ENCODE results near the gene HJURP.

The HJURP gene

DNA sequence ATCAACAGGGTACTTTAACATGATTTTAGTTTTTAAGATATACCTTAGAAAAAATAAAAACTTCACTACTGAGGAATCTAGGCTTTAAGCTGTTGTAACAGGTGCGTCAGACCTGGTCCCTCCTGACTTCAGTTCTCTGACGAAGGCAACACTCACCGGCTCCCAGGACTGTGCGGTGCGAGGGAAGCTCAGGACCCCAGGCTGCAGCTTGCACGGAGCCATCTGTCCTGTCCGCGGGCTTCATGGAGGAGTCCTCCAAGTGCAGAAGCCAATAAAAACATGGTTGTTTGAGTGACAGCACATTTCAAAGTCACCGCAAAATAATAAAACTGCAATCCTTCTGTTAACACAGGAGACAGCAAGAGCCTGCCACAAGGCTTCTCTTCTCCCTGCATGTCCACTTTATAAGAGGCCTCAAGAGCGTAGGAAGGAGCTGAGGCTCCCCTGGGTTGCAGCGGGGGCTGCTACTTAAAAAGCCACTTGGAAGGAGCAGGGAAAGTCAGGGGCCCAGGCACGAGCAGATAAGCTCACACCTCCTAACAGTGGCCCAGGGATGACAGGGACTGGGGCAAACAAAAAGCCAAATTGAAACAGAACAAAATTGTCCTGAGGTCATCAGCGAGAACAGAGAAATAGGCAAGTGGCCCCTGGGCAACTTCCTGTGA is 4.6 kb downstream of the HJURP start:
- no peak for DNase-seq (ENCODE audit: low spot score)

DNA sequence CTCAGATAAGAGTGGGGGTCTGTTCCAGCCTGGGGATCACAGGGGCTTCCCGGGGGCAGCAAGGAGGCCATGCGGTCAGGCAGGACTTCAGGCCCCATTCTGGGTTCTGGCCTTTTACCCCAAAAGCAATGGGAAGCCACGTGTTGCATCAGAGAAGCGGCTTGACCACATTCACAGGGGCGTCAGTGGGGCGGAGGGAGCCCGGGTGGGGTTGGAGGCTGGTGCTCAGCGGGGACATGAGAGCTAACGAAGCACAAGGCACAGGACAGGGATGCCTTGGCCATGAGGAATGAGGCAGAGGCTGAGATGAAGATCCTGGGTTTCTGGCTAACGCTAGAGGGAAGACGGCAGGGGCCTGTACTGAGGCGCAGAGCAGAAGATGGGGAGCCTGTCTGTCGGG is 6.1 kb downstream of the HJURP start:
- no peak for DNase-seq (ENCODE audit: low spot score)

GRCh38 chr2:233847248-233847898 is 7.0 kb downstream of the HJURP start:
- no peak for DNase-seq (ENCODE audit: low spot score)

DNA sequence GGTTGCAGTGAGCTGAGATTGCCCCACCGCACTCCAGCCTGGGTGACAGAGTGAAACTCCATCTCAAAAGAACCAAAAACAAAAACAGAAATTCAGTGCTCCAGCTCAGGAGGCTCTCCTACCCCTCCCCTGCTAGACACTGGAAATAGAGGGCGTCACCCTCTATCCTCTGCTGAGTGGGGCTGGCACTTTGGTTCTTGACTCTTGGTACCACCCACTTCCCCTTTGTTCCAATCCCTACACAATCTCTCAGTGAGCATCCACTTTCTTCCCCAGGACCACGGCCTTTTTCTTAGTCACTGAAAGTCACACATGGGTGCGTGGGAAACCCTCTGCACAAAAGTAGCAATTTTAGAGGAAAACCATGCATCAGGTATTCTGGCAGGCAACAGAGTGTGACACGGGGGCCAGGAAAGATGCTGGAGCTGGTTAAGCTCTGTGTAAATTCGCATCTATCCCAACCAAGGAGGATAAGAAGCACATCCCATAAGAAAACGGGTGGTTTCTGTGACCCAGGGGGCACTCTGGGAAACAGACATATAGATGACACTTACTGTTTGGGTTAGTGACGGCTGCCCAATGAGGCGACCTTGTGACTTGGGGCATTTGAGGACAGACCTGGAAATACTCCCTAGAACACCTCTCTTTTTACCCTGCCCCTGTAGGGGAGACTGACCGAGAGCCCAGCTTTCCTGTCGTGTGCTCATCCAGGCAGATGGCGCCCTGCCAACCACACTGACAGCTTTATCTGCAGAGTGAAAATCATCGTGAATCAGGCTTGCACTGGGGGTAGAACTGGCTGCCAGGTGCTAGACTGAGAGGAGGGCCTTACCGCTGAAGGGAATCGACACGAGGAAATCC is 7.7 kb downstream of the HJURP start:
- DNase-seq (ENCODE audit: low spot score) = no peak

- DNase-seq (ENCODE audit: low spot score) = no peak
Measured at GRCh38 chr2:233845301-233846060, 8.9 kb downstream of the HJURP start.

- no peak for DNase-seq (ENCODE audit: low spot score)
Measured at GRCh38 chr2:233844836-233845235, 9.5 kb downstream of the HJURP start.

DNA sequence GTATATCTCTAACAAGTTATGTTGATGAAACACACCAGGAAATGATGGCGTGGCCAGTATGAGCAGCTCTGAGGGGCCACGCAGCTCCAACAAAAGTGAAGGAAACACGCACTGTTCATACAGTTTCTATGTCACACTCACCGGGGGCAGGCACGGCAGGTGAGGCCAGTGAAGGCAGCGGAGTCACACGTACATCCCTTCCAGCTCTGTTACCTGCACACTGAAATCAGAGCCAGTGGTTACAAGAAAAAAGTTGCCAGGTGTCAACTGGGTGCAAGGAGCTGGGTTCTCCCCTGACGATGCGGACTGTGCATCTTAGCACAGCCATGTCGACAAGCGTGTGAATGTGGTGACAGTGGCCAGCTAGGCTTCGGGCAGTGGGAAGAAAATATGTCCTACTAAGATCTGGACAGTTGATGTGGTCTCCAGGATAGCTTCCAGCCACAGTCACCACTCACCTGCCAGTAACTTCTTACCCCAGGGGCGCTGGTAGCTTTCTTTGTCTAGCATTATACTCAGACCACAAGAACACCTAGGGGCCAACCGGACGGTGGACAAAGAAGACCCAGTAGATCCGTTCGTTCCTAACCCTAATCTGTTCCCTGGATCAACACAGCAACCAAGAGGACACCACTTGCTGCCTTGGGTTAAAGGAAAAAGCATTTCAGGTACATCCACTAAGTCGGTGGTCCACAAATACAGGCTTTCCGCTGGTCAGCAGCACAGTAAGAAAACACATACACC is 10.1 kb downstream of the HJURP start:
- DNase-seq (ENCODE audit: low spot score) = no peak

DNA sequence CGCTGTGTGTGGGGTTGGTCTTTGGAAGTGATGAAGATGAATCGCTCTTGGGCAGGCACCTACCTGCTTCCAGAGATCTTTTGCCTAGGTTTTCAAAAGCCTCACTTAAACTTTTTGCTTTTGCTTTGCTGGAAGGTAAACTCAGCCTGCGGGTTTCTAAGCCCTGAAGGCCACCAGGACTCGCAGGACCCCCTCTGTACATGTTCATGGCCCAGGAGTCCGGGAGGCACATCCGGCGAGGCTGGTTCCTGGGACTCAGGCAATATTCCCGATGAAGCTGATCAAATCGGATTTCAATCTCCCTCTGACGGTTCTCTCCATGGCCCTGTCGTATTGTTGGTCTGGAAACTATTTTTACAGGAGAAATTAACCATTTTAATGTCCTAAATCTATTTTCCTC is 13.2 kb downstream of the HJURP start:
- no peak for DNase-seq (ENCODE audit: low spot score)

DNA sequence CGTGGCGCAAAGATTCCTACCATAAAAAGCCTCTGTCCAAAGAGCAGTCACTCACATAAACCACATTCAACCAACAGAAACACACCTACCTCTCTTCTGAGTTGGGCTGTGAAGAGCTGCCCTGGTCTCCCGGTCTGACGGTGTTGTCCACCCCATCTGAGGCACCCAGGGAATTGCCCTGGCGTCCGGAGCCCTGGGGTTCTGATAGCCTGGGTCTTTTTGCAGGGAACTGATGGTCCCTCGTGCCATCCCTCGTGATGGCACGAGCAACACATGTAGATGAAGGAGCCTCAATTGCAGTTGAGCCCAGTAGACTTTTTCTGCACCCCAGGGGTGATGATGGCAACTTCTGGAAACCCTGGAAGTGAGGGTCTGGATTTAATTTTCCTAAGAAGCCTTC is 13.8 kb downstream of the HJURP start:
- DNase-seq (ENCODE audit: low spot score) = no peak

DNA sequence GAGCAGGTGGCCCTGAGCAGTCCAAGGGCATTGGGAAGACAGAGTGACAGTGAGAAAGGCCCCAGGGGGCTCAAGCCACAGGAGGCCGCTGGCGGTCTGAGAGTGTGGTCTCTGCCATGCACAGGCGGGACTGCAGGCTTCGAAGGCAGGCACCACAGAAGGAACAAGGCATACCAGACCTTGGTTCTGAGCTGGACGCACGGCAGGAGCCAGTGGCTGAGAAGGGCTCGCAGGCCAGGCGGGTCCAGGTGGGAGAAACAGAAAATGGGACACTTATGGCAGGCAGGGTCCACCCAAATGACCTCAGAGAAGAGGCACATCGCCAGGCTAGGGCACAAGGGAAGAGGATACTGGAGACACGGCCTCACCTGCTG is 14.9 kb downstream of the HJURP start:
- DNase-seq (ENCODE audit: low spot score) = no peak

- no peak for DNase-seq (ENCODE audit: low spot score)
Measured at GRCh38 chr2:233838726-233839446, 15.4 kb downstream of the HJURP start.

DNA sequence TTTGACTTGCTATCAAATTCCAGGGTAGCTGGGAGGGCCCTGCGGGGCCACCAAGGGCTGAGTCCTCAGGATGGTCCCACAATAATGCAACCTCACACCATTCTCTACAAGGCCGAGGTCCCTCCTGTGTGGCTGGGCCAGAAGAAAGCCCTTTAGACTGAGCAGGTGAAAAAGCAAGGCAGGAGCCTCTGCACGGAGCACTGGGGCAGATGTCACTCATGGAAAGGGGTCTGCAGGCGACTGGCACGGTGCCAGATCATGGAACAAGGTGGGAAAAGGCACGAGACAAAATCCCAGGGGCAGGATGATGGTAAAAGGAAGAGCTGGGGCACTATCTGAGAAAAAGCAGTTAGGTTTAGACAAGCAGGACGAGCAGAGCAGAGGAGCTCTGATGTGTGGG is 16.1 kb downstream of the HJURP start:
- DNase-seq (ENCODE audit: low spot score) = no peak

DNA sequence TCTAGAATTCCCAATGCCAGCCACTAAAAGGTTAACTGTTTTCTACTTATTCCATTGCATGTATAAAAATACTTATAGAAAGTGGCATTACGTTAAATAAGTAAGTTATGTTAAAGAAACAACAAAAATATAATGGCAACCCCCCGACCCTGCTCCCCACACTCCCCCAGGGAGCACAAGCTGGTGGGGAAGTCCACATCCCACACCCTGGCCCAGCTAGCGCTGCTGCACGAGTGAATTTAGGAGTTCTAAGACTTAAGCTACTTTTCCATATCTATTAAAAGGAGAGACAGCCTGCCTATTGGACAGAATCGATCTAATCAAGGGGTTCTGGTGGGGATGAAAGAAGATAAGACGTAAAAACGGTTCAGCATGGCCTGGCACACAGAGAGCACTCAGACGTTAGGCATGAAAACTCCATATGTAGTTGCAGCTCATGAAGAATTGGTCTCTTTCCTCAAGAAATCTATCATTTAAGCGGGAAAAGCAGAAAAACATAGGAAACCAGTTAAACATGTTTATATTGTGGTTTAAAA is 16.6 kb downstream of the HJURP start:
- DNase-seq (ENCODE audit: low spot score) = no peak

DNA sequence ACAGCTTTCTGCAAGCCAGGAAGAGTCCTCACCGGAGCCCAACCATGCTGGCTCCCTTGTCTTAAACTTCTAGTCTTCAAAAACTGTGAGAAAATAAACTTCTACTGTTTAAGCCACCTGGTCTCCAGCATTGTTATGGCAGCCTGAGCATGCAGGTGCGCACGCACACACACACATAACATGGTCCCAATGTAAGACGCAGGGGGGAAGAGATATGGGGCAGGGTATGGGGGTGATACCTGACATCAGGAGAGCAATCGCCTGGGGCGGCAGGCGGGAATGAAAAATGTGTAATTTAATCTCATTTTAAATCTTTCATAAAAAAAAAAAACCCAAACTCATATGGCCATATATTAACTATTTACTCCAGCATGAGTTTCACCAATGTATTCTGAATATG is 18.0 kb downstream of the HJURP start:
- no peak for DNase-seq (ENCODE audit: low spot score)

DNA sequence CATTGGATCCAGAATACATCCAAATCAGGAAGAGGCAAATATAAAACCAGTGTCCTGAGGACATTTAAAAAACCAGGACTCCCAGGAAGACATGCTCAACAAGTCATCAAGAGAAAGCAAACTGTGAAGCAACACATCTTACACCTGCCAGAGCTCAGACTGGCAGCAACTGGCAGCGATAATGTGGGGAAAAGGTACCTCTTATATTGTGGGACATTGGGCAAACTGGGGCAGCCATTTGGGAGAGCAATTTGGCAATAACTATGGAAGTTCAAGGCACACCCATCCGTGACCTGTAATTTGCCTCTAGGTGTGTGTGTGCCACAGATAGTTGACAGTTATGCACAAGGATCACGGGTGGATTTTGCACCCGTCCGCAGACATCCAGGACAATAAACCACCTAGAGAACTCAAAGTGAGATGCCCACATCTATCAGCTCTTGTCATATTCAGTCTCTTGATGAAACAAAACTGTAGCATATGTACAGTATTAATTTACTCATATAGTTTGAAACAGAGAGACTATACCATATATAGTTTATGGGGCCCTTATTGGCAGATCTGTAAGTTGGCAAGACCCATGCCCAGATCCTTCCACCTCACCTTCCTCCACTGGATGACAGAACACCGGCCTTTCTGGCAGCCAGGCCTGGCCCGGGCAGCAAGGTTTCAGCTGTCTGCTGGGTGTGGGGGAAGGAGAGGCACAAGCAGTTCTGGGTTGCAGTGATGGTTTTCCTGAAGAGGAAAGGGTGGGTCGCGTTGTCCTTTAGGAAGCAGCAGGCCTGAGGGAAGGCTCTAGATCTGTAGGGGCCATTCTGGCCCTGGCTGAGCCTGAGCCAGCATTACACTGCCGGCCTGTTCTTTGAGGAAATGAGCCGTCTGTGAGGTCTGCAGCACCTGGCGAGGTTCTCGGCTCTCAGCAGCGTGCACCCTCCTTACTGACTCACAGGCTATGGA is 18.8 kb downstream of the HJURP start:
- DNase-seq (ENCODE audit: low spot score) = no peak

DNA sequence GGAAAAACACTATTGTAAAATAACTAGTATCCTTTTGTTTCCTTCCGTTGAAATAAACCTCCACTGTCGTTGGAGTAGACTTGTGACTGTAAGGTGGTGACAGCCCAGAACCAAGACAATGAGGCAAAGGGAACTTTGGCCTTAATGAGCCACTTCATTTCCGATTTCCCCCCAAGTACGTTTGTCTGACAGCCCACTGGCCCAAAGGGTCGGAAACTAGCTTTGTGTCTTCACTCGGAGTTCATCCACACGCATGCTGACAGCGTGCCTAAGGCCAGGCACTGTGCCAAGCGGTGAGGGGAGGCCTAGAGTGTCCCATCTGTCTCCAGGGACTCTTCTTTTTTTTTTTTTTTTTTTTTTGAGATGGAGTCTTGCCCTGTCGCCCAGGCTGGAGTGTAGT is 21.0 kb downstream of the HJURP start:
- DNase-seq (ENCODE audit: low spot score) = no peak

GRCh38 chr2:233832869-233833311 is 21.4 kb downstream of the HJURP start:
- no peak for DNase-seq (ENCODE audit: low spot score)

DNA sequence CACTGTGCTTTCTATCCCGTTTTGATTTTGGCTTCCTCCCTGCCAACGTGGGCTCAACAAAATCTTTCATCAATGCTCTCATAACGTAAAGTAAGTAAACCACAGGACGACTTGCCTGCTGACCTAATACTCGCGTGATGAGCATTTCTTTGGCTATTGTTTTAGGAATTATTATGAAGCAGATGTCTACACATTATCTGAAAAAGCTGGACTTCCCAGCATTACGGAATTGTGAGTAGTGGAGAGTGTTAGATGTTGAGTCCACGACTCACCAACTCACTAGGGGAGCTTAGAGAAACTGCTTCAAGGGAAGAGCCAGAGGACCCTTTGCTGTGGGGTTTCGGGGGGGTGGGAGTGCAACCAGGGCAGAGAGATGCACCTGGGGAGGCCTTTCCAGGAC is 21.9 kb downstream of the HJURP start:
- DNase-seq (ENCODE audit: low spot score) = no peak

DNA sequence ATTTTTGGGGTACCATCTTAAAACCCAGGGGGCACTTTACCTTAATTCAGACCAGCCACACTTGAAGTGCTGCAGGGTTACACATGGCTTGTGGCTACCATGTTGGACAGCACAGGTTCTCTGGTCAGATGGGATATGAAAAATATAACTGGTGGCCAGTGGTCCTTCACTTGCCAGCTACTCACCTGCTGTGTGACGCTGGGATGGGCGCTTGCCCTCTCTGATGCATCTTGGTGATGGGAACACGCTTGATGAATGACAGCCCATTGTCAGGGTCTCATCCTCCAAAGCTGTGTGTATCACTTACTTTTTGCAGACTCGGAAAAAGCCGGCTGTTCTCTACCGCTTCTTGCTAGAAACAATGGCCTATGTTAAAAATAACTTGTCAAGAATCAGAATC is 22.5 kb downstream of the HJURP start:
- no peak for DNase-seq (ENCODE audit: low spot score)
